ENCODE measurements around the gene PITPNM3.

Gene PITPNM3

GRCh38 chr17:6569370-6570285 lies 13.3 kb upstream of the PITPNM3 start:
- TF ChIP-seq EP300 (IDR thresholded peaks at IDR 0.05; ENCODE audit: borderline replicate concordance) (no peak), ZBTB7A (IDR thresholded peaks at IDR 0.05; ENCODE audit: low read depth) (no peak), EGR1 (IDR thresholded peaks at IDR 0.05) (no peak), CREB1 (IDR thresholded peaks at IDR 0.05; ENCODE audit: low read depth) (no peak), FOXM1 (IDR thresholded peaks at IDR 0.05; ENCODE audit: borderline replicate concordance, low read depth) (no peak), CEBPB (IDR thresholded peaks at IDR 0.05) (no peak), MAX (IDR thresholded peaks at IDR 0.05) (no peak), YY1 (IDR thresholded peaks at IDR 0.05; ENCODE audit: low read depth) (no peak)

GRCh38 chr17:6568184-6568758 lies 11.9 kb upstream of the PITPNM3 start:
- TF ChIP-seq RAD21 (IDR thresholded peaks at IDR 0.05; ENCODE audit: low read depth) (no peak), ZBTB7A (IDR thresholded peaks at IDR 0.05; ENCODE audit: low read depth) (no peak), MAX (IDR thresholded peaks at IDR 0.05) (no peak), EGR1 (IDR thresholded peaks at IDR 0.05) (no peak), NFIC (IDR thresholded peaks at IDR 0.05) (no peak)

GRCh38 chr17:6567528-6568183 lies 11.3 kb upstream of the PITPNM3 start:
- TF ChIP-seq RAD21 (IDR thresholded peaks at IDR 0.05; ENCODE audit: low read depth) (no peak), TAF1 (IDR thresholded peaks at IDR 0.05; ENCODE audit: low read depth) (no peak), NFIC (IDR thresholded peaks at IDR 0.05) (no peak), TCF12 (IDR thresholded peaks at IDR 0.05; ENCODE audit: low read depth) (no peak), USF1 (IDR thresholded peaks at IDR 0.05) (no peak), REST (IDR thresholded peaks at IDR 0.05; ENCODE audit: low read depth) (no peak), MAX (IDR thresholded peaks at IDR 0.05) (no peak), CREB1 (IDR thresholded peaks at IDR 0.05; ENCODE audit: low read depth) (no peak), TEAD4 (IDR thresholded peaks at IDR 0.05) (no peak)

- no peak for TF ChIP-seq EGR1 (IDR thresholded peaks at IDR 0.05)
- no peak for TF ChIP-seq FOXM1 (IDR thresholded peaks at IDR 0.05; ENCODE audit: borderline replicate concordance, low read depth)
- TF ChIP-seq NFIC (IDR thresholded peaks at IDR 0.05): no peak
- TF ChIP-seq CREB1 (IDR thresholded peaks at IDR 0.05; ENCODE audit: low read depth): no peak
- TF ChIP-seq YY1 (IDR thresholded peaks at IDR 0.05; ENCODE audit: low read depth): no peak
- TF ChIP-seq MAX (IDR thresholded peaks at IDR 0.05): no peak
- no peak for TF ChIP-seq TEAD4 (IDR thresholded peaks at IDR 0.05)
- TF ChIP-seq CEBPB (IDR thresholded peaks at IDR 0.05): no peak
- no peak for TF ChIP-seq ZBTB7A (IDR thresholded peaks at IDR 0.05; ENCODE audit: low read depth)
- no peak for TF ChIP-seq REST (IDR thresholded peaks at IDR 0.05; ENCODE audit: low read depth)
These were observed 5.1 kb upstream of the PITPNM3 start for GRCh38 chr17:6561446-6561845.

- no peak for TF ChIP-seq TEAD4 (IDR thresholded peaks at IDR 0.05)
These were observed 4.1 kb upstream of the PITPNM3 start for GRCh38 chr17:6560496-6560895.

- no peak for TF ChIP-seq TCF12 (IDR thresholded peaks at IDR 0.05; ENCODE audit: low read depth)
- no peak for TF ChIP-seq FOXM1 (IDR thresholded peaks at IDR 0.05; ENCODE audit: borderline replicate concordance, low read depth)
- no peak for TF ChIP-seq EP300 (IDR thresholded peaks at IDR 0.05; ENCODE audit: borderline replicate concordance)
These were observed 3.4 kb upstream of the PITPNM3 start for GRCh38 chr17:6559753-6560215.

All from Ishikawa (cell line).